MCF 10A (cell line): ENCODE measurements around the gene IQSEC1. TPM values are rescaled to one million over a fixed set of nuclear protein-coding genes. Genes with fewer than 3 reads are reported as not detected.

Experiments used
- BruUV-seq: library from RNA; stranded (reverse); fragments of 400-500 nt; replicated peaks from 2 replicates; lab custom pipeline; 2021; lab: Mats Ljungman, UMichigan
- CTCF ChIA-PET: fragments of 300-600 bp; sonication (Branson Sonifier 250); formaldehyde crosslinking; extraction: SDS; loops from one replicate; lab custom pipeline; 2021; ENCODE audit warnings: antibody characterized with exemption, inconsistent platforms; lab: Yijun Ruan, JAX
- POLR2A ChIA-PET: fragments of 300-600, 350-650 bp; sonication (Branson Sonifier 250); formaldehyde crosslinking; extraction: SDS; loops from one replicate; lab custom pipeline; 2020; ENCODE audit warnings: antibody characterized with exemption, inconsistent platforms; lab: Yijun Ruan, JAX
- DNase-seq: peaks from one replicate; pipeline ENCODE4 v3.0.0-alpha.2; 2018; ENCODE audit not compliant: unreplicated experiment
- H3K27ac Mint-ChIP-seq: one replicate; pipeline ENCODE4 v1.8.0; 2022; ENCODE audit warnings: mild to moderate bottlenecking, low read depth, mixed read lengths; ENCODE audit not compliant: unreplicated experiment
- H3K27me3 Mint-ChIP-seq: one replicate; pipeline ENCODE4 v1.8.0; 2022; ENCODE audit warnings: mixed read lengths; ENCODE audit not compliant: insufficient read depth, unreplicated experiment
- H3K36me3 Mint-ChIP-seq: one replicate; pipeline ENCODE4 v1.8.0; 2022; ENCODE audit warnings: mild to moderate bottlenecking, moderate library complexity, mixed read lengths; ENCODE audit not compliant: insufficient read depth, unreplicated experiment
- H3K4me1 Mint-ChIP-seq: one replicate; pipeline ENCODE4 v1.8.0; 2022; ENCODE audit warnings: mixed read lengths; ENCODE audit not compliant: insufficient read depth, unreplicated experiment
- H3K4me3 Mint-ChIP-seq: one replicate; pipeline ENCODE4 v1.8.0; 2022; ENCODE audit warnings: mild to moderate bottlenecking, moderate library complexity, mixed read lengths; ENCODE audit not compliant: unreplicated experiment
- H3K9me3 Mint-ChIP-seq: one replicate; pipeline ENCODE4 v1.8.0; 2022; ENCODE audit warnings: mixed read lengths; ENCODE audit not compliant: unreplicated experiment
- intact Hi-C: fragments of 100-400 bp; cut with micrococcal nuclease; formaldehyde crosslinking; loops from 2 replicates; pipeline ENCODE4 v1.14.1; 2022
- total RNA-seq: library from RNA; stranded (reverse); gene quantifications from 2 replicates; pipeline ENCODE4 v1.2.3, GENCODE V29; 2022
- TF ChIP-seq, protein P1 (sequence below): fragments of 200-600 bp; IDR thresholded peaks from one replicate; pipeline ENCODE4 v1.8.0; 2022; ENCODE audit warnings: antibody characterized with exemption, mild to moderate bottlenecking; ENCODE audit not compliant: unreplicated experiment

The IQSEC1 gene
- total RNA-seq, 1 experiment from 2014 or later = 18.7 TPM

DNA sequence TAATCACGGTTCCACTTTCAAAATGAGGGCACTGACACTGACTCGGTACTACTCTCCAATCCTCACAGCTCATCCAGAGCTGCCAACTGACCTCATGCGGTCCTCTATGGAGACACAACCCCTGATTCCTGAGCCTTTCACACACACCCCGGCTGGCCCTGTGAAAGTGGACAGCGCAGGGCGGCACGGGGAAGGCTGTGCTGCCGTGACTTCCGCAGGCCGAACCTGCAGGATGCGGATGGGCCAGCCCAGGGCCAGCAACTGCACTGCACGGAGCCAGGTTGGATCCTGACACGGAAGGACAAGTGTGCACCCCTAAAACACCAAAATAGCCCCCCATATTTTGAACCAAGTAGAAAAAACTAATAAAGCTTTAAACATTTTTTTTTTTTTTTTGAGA is 41.0 kb downstream of the IQSEC1 start:
- BruUV-seq = no TSS peak
- H3K36me3 Mint-ChIP-seq = no peaks in the 10 kb centered on the region
- TF ChIP-seq, protein P1, sequence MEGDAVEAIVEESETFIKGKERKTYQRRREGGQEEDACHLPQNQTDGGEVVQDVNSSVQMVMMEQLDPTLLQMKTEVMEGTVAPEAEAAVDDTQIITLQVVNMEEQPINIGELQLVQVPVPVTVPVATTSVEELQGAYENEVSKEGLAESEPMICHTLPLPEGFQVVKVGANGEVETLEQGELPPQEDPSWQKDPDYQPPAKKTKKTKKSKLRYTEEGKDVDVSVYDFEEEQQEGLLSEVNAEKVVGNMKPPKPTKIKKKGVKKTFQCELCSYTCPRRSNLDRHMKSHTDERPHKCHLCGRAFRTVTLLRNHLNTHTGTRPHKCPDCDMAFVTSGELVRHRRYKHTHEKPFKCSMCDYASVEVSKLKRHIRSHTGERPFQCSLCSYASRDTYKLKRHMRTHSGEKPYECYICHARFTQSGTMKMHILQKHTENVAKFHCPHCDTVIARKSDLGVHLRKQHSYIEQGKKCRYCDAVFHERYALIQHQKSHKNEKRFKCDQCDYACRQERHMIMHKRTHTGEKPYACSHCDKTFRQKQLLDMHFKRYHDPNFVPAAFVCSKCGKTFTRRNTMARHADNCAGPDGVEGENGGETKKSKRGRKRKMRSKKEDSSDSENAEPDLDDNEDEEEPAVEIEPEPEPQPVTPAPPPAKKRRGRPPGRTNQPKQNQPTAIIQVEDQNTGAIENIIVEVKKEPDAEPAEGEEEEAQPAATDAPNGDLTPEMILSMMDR = no peak
- no peak overlapping the region for H3K4me3 Mint-ChIP-seq
- H3K4me1 Mint-ChIP-seq = no peaks in the 10 kb centered on the region
- ChIA-PET POLR2A (no interaction called here), CTCF (no interaction called here)
- H3K9me3 Mint-ChIP-seq = no peaks in the 10 kb centered on the region
- H3K27ac Mint-ChIP-seq = no peak overlapping the region
- intact Hi-C loops = no loop called here
- DNase-seq = no peak
- peaks cover 22% of the 10 kb centered on the region for H3K27me3 Mint-ChIP-seq

DNA sequence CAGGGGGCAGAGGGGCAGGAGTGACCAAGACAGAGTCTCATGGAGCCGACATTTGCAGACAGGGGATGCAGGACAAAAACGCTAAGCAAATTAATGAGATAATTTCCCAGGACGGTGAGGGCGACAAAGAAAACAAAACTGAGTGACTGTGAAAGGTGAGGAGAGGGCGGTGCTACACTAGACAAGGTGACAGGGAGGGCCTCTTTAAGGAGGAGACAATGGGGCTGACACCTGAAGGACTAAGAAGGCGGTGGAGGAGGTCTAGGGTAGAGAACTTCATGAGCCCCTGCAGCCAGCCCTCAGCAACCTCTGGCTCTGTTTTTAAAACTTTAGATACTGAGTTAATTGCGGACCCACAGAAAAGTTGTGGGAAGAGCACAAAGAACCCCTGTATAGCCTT is 41.6 kb downstream of the IQSEC1 start:
- DNase-seq = no peak
- H3K4me1 Mint-ChIP-seq = no peaks in the 10 kb centered on the region
- ChIA-PET CTCF (no interaction called here), POLR2A (no interaction called here)
- H3K4me3 Mint-ChIP-seq = no peak overlapping the region
- BruUV-seq = no TSS peak
- TF ChIP-seq, protein P1 = no peak
- no peaks in the 10 kb centered on the region for H3K36me3 Mint-ChIP-seq
- no peaks in the 10 kb centered on the region for H3K9me3 Mint-ChIP-seq
- intact Hi-C loops = no loop called here
- no peak overlapping the region for H3K27ac Mint-ChIP-seq
- peaks cover 17% of the 10 kb centered on the region for H3K27me3 Mint-ChIP-seq

DNA sequence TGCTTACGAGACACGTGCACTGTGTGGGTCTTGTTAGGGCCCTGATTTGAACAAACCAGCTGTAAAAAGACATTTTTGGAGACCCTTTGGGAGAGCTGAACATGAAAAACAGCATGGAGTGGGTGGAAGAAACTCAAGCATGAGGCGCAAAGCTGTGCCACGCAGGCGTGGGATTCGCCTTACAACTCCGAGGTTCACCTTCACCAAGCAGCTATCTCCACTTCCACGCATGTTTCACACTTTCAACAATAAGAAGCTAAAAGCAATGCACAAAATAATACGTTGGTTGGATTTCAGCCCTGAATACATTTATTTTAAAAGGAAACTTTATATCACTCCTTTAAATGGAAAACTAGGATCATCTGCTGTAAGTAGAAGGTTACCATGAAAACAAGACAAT is 42.5 kb downstream of the IQSEC1 start:
- ChIA-PET CTCF (interaction anchor here (0.8 kb wide), 1 partner anchor 81 kb away, joined by 3 read pairs; no protein-coding TSS in a partner anchor), POLR2A (no interaction called here)
- no peak overlapping the region for H3K27ac Mint-ChIP-seq

DNA sequence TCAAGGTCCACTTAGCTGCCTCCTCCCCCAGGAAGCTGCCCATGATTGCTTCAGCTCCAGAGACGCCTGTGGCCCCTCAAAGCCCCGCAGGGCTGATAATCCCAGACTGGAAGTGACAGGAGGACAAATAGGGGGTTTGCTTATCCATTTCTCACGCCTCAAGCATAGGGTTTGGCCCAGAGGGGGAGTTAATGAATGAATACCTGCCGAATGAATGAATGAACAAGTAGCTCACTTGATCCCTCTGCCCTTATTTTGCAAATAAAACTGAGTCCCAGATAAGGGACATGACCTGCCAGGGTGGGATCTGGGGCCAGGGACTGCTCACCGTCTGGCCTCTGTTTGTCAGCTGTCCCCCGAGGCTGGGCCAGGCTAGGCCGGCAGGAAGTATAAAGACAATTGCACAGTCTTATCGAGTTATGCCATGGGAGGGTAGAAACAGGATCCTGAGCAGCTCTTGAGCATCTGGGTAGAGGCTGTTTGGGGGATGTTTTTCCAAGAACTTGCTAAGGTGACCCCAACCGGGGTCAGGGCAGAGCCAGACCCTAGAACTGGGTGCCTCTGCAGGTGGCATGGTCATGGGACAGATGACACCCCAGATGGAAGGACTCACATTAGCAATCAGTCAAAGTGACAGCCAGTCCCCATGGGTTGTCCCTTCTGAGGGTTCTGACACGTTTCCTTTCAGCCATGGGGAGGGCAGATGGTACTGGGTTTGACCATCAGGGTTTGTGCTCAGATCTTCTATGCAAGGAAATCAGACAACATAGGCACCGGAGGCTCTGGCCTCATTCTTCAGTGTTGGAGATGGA is 45.0 kb downstream of the IQSEC1 start:
- peaks cover 5% of the 10 kb centered on the region for H3K4me1 Mint-ChIP-seq
- no peaks in the 10 kb centered on the region for H3K27me3 Mint-ChIP-seq
- H3K36me3 Mint-ChIP-seq = no peaks in the 10 kb centered on the region
- ChIA-PET CTCF (interaction anchor here (0.6 to 1.0 kb wide), 2 partner anchors 224 to 559 kb away, joined by 5 read pairs; no protein-coding TSS in a partner anchor), POLR2A (interaction anchor here (0.6 kb wide), 1 partner anchor 9 kb away, joined by 3 read pairs; no protein-coding TSS in a partner anchor)
- BruUV-seq = no TSS peak
- DNase-seq = no peak
- H3K4me3 Mint-ChIP-seq = no peak overlapping the region
- TF ChIP-seq, protein P1 = no peak
- H3K27ac Mint-ChIP-seq = no peak overlapping the region
- intact Hi-C loops = no loop called here
- H3K9me3 Mint-ChIP-seq = no peaks in the 10 kb centered on the region

More for the DNA sequence above, 42.5 kb downstream of the IQSEC1 start:
- H3K27me3 Mint-ChIP-seq = peaks cover 12% of the 10 kb centered on the region
- H3K4me3 Mint-ChIP-seq = no peak overlapping the region
- H3K4me1 Mint-ChIP-seq = no peaks in the 10 kb centered on the region
- BruUV-seq = no TSS peak
- TF ChIP-seq, protein P1 = no peak
- intact Hi-C loops = no loop called here
- DNase-seq = no peak
- H3K9me3 Mint-ChIP-seq = no peaks in the 10 kb centered on the region
- H3K36me3 Mint-ChIP-seq = no peaks in the 10 kb centered on the region
